ENCODE data around the gene HRAS. TPM values are rescaled to one million over a fixed set of nuclear protein-coding genes. Genes with fewer than 3 reads are reported as not detected.

Gene HRAS
- total and polyA plus RNA-seq, 2 of the 8 experiments (the other 6 are each of a cell fraction or from before 2014, with no cell fraction given), result 44.3 to 54.7 TPM

- no peak for TF ChIP-seq CTCF (IDR thresholded peaks at IDR 0.05; ENCODE audit: control extremely low read depth in 1 of 3, insufficient read depth in 1 of 3, low read depth in 1 of 3, low read length in 3 of 3)
- no peak for TF ChIP-seq ATF3 (IDR thresholded peaks at IDR 0.05; ENCODE audit: insufficient read depth, low read depth, low read length)
- no peak for TF ChIP-seq POLR2A (IDR thresholded peaks at IDR 0.05; ENCODE audit: control extremely low read depth in 1 of 2, low read depth in 2 of 2, low read length in 2 of 2)
- no peak for TF ChIP-seq KDM1A (IDR thresholded peaks at IDR 0.05; ENCODE audit: borderline replicate concordance, low read length)
Measured at GRCh38 chr11:550021-550745, 14.8 kb upstream of the HRAS start (continued).

Measured in H1 (cell line).